Neural crest cell (in vitro differentiated cells): ENCODE results near the gene PTPRE. TPM values are rescaled to one million over a fixed set of nuclear protein-coding genes. Genes with fewer than 3 reads are reported as not detected.
A peak's percentile ranks its signal among the peaks of the same experiment; 100 is the strongest.

Experiments used
- DNase-seq: peaks from one replicate; pipeline ENCODE4 v3.0.0; 2021; ENCODE audit warnings: low read depth, mixed read lengths, low spot score
- H3K27ac Mint-ChIP-seq: one replicate; pipeline ENCODE4 v1.8.0; 2021; ENCODE audit warnings: mild to moderate bottlenecking, mixed read lengths; ENCODE audit not compliant: unreplicated experiment
- H3K27me3 Mint-ChIP-seq: 2 replicates; pipeline ENCODE4 v1.8.0; 2021; ENCODE audit warnings: low read depth, mild to moderate bottlenecking, mixed read lengths
- H3K36me3 Mint-ChIP-seq: 2 replicates; pipeline ENCODE4 v1.8.0; 2021; ENCODE audit warnings: low read depth, mild to moderate bottlenecking, mixed read lengths
- H3K4me1 Mint-ChIP-seq: 2 replicates; pipeline ENCODE4 v1.8.0; 2021; ENCODE audit warnings: mixed read lengths
- H3K4me3 Mint-ChIP-seq: one replicate; pipeline ENCODE4 v1.8.0; 2021; ENCODE audit warnings: mild to moderate bottlenecking, mixed read lengths
- H3K9me3 Mint-ChIP-seq: 2 replicates; pipeline ENCODE4 v1.8.0; 2021; ENCODE audit warnings: mixed read lengths
- total RNA-seq: library from RNA; stranded (reverse); gene quantifications from 2 replicates; pipeline ENCODE4 v1.2.1, GENCODE V29; 2021
- TF ChIP-seq, protein P1 (sequence below): fragments of 200-600 bp; sonication (generic); conservative IDR thresholded peaks from 2 replicates; pipeline ENCODE4 v1.5.0; 2021; ENCODE audit warnings: antibody characterized with exemption, mild to moderate bottlenecking

The PTPRE gene
- total RNA-seq, 1 donor from 2014 or later, result 2.3 TPM

GRCh38 chr10:127953876-127954275, 47.0 kb downstream of the PTPRE start:
- Mint-ChIP-seq H3K36me3 (peaks cover 2% of the 10 kb centered on the region), H3K4me1 (no peaks in the 10 kb centered on the region), H3K27me3 (no peaks in the 10 kb centered on the region), H3K27ac (no peak overlapping the region), H3K9me3 (peaks cover 9% of the 10 kb centered on the region), H3K4me3 (no peak overlapping the region)
- TF ChIP-seq, protein P1, sequence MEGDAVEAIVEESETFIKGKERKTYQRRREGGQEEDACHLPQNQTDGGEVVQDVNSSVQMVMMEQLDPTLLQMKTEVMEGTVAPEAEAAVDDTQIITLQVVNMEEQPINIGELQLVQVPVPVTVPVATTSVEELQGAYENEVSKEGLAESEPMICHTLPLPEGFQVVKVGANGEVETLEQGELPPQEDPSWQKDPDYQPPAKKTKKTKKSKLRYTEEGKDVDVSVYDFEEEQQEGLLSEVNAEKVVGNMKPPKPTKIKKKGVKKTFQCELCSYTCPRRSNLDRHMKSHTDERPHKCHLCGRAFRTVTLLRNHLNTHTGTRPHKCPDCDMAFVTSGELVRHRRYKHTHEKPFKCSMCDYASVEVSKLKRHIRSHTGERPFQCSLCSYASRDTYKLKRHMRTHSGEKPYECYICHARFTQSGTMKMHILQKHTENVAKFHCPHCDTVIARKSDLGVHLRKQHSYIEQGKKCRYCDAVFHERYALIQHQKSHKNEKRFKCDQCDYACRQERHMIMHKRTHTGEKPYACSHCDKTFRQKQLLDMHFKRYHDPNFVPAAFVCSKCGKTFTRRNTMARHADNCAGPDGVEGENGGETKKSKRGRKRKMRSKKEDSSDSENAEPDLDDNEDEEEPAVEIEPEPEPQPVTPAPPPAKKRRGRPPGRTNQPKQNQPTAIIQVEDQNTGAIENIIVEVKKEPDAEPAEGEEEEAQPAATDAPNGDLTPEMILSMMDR, result no peak
- no peak for DNase-seq

- no peak overlapping the region for H3K4me3 Mint-ChIP-seq
- H3K36me3 Mint-ChIP-seq, result peaks cover 2% of the 10 kb centered on the region
- no peak overlapping the region for H3K27ac Mint-ChIP-seq
- H3K27me3 Mint-ChIP-seq, result no peaks in the 10 kb centered on the region
- H3K4me1 Mint-ChIP-seq, result peaks cover 16% of the 10 kb centered on the region
- H3K9me3 Mint-ChIP-seq, result peaks cover 9% of the 10 kb centered on the region
- no peak for DNase-seq
- TF ChIP-seq, protein P1, result no peak
These were observed 52.5 kb downstream of the PTPRE start for GRCh38 chr10:127959428-127959827.

DNA sequence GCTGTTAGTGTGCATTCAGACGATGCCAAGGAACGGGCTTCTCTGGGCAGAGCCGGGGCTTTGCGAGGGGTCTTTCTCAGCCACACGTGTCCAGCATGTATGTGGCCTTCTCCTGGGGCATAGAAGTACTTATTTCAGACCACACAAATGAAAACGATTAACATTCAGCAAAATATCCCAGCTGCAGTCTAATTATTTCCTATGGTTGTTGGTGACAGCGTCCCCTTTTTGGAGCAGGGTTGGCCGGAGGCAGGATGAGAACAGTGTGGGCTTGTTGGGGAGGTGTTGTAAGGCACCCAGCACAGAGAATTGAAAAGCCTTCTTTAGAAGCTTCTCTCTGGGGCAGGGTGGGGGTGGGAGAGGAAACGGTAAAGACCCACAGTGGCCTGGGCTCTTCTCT, 54.2 kb downstream of the PTPRE start:
- Mint-ChIP-seq H3K36me3 (peaks cover 2% of the 10 kb centered on the region), H3K4me3 (no peak overlapping the region), H3K9me3 (peaks cover 7% of the 10 kb centered on the region), H3K27me3 (no peaks in the 10 kb centered on the region), H3K4me1 (peaks cover 30% of the 10 kb centered on the region), H3K27ac (no peak overlapping the region)
- DNase-seq, result no peak
- TF ChIP-seq, protein P1, result no peak

DNA sequence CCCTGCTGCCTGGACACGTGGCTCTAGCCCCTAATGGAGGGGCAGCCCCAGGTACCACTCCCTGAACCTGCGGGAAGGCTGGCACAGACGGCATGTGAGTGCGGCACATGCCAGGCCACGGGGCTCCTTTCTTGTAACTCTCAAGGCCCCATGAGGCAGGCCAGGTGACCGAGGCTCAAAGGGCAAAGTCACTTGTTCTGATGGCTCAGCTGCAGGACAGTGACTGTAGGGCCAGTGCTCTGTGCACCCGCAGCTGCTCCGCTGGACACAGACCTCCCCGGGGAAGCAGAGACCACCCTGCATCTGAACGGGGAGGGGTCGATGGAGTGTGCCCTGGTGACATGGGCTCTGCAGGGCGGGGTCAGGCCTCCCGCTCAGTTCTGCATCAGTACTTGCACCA, 55.3 kb downstream of the PTPRE start:
- Mint-ChIP-seq H3K27ac (peak overlapping the region; percentile 27), H3K27me3 (no peaks in the 10 kb centered on the region), H3K9me3 (peaks cover 3% of the 10 kb centered on the region), H3K36me3 (no peaks in the 10 kb centered on the region), H3K4me1 (peaks cover 32% of the 10 kb centered on the region), H3K4me3 (no peak overlapping the region)
- TF ChIP-seq, protein P1, result no peak
- no peak for DNase-seq

DNA sequence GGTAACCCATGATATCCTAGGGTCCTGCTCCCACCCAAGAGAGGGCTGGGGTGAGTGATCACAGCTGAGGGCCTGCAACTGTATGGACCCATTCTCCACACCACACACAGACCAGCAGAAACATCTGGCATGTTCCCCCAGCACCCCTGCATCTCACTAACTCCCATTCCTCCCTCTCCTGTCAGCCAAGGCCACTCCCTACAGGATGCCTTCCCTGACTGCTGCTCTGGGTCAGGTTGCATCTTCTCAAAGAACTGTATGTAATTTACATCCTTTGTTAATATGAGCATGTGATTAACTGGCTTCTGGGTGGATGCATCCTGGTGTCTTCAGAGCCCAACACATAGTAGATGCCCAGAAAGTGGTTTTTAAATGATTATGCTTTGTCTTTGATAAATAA, 56.2 kb downstream of the PTPRE start:
- H3K27me3 Mint-ChIP-seq, result no peaks in the 10 kb centered on the region
- H3K9me3 Mint-ChIP-seq, result no peaks in the 10 kb centered on the region
- TF ChIP-seq, protein P1, result no peak
- no peaks in the 10 kb centered on the region for H3K36me3 Mint-ChIP-seq
- H3K4me1 Mint-ChIP-seq, result peaks cover 40% of the 10 kb centered on the region
- H3K4me3 Mint-ChIP-seq, result no peak overlapping the region
- H3K27ac Mint-ChIP-seq, result no peak overlapping the region
- DNase-seq, result no peak

GRCh38 chr10:127964621-127965020, 57.7 kb downstream of the PTPRE start:
- no peak for DNase-seq
- H3K4me1 Mint-ChIP-seq, result peaks cover 50% of the 10 kb centered on the region
- H3K27me3 Mint-ChIP-seq, result no peaks in the 10 kb centered on the region
- TF ChIP-seq, protein P1, result no peak
- no peaks in the 10 kb centered on the region for H3K9me3 Mint-ChIP-seq
- H3K4me3 Mint-ChIP-seq, result no peak overlapping the region
- no peaks in the 10 kb centered on the region for H3K36me3 Mint-ChIP-seq
- H3K27ac Mint-ChIP-seq, result no peak overlapping the region
